HUES48 (cell line): Measurements from ENCODE around the gene MDN1.
A peak's percentile ranks its signal among the peaks of the same experiment; 100 is the strongest.
"Not testable (repeated sequence)": the region's sequence is repeated elsewhere in the genome, so short reads cannot be mapped to it uniquely, and the experiment has no call there.

Experiments
- H3K27ac ChIP-seq: one replicate; pipeline ENCODE4 v1.7.0; 2013; ENCODE audit warnings: low read depth, low read length, inconsistent platforms
- H3K27me3 ChIP-seq: 2 replicates; pipeline ENCODE4 v1.6.1; 2013; ENCODE audit warnings: mild to moderate bottlenecking, low read length; ENCODE audit not compliant: control insufficient read depth, insufficient read depth
- H3K36me3 ChIP-seq: 2 replicates; pipeline ENCODE4 v1.6.1; 2013; ENCODE audit warnings: low read length; ENCODE audit not compliant: control insufficient read depth, insufficient read depth
- H3K4me1 ChIP-seq: 2 replicates; pipeline ENCODE4 v1.6.1; 2013; ENCODE audit warnings: mild to moderate bottlenecking, low read length; ENCODE audit not compliant: control insufficient read depth, insufficient read depth
- H3K4me3 ChIP-seq: 2 replicates; pipeline ENCODE4 v1.5.1; 2013; ENCODE audit warnings: mild to moderate bottlenecking, low read depth, low read length
- H3K9ac ChIP-seq: 2 replicates; pipeline ENCODE4 v1.6.1; 2013; ENCODE audit warnings: mild to moderate bottlenecking, low read depth, low read length, moderate library complexity
- H3K9me3 ChIP-seq: 2 replicates; pipeline ENCODE4 v1.6.1; 2013; ENCODE audit warnings: low read length; ENCODE audit not compliant: control insufficient read depth, insufficient read depth

MDN1 gene

DNA sequence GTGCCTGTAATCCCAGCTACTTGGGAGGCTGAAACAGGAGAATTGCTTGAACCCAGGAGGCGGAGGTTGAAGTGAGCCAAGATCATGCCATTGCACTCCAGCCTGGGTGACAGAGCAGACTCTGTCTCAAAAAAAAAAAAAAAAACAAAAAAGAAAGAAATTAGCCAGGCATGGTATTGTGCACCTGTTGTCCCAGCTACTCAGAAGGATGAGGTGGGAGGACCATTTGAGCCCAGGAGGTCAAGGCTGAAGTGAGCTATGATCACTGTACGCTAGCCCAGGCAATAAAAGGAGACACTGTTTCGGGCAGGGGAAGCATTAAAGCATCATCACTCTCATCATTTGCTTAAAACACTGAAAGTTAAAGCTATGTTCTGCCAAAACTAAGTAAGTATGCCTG lies 6.2 kb downstream of the MDN1 start:
- H3K27me3 ChIP-seq, H3K9me3 ChIP-seq, H3K4me3 ChIP-seq: not testable (repeated sequence)

DNA sequence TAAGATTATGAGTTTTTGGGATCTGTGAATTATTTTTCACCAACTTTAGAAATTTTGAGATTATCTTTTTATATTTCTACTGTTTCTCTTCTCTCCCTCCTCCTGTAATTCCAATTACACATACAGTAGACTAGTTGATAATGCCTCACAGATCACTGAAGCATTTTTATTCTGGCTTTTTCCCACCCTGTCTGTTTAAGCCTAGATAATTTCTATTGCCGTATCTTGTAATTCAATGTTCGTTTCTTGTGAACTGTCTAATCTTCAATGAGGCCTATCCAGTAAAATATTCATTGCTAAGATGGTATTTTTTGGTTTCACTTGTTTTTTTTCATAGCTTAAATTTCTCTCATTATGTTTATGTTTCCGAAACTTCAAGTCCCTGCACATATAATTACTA lies 12.0 kb downstream of the MDN1 start:
- Histone ChIP-seq H3K36me3 (peaks cover 17% of the 10 kb centered on the region), H3K4me1 (peaks cover 4% of the 10 kb centered on the region; the same call in 1 of the 2 replicates), H3K27me3 (no peaks in the 10 kb centered on the region), H3K9me3 (no peaks in the 10 kb centered on the region), H3K9ac (no peak overlapping the region), H3K4me3 (no peak overlapping the region), H3K27ac (no peak overlapping the region)

More for the DNA sequence above, 6.2 kb downstream of the MDN1 start:
- H3K36me3 ChIP-seq, H3K9ac ChIP-seq, H3K27ac ChIP-seq: not testable (repeated sequence)
- H3K4me1 ChIP-seq: peaks cover 26% of the 10 kb centered on the region

DNA sequence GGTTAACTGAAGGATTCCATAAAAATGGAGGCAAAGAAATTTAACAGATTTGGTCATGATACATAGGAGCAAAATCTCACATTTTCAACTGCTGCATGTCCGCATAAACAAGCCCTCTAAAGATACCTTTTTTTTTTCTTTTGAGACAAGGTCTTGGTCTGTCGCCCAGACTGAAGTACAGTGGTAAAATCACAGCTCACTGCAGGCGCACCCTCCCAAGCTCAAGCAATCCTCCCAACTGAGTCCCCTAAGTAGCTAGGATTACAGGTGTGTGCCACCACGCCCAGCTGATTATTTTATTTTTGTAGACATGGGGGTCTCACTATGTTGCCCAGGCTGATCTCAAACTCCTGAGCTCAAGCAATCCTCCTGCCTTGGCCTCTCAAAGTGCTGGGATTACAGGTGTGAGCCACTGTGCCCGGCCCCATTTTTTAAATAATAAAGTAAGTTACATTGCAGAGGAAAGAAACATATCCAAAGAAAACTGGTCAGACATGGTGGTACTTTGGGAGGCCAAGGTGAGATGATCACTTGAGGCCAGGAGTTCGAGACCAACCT lies 13.7 kb downstream of the MDN1 start:
- Histone ChIP-seq H3K9ac (no peak overlapping the region), H3K36me3 (peaks cover 31% of the 10 kb centered on the region), H3K27me3 (no peaks in the 10 kb centered on the region), H3K4me3 (no peak overlapping the region), H3K27ac (no peak overlapping the region), H3K9me3 (no peaks in the 10 kb centered on the region), H3K4me1 (peaks cover 4% of the 10 kb centered on the region)

DNA sequence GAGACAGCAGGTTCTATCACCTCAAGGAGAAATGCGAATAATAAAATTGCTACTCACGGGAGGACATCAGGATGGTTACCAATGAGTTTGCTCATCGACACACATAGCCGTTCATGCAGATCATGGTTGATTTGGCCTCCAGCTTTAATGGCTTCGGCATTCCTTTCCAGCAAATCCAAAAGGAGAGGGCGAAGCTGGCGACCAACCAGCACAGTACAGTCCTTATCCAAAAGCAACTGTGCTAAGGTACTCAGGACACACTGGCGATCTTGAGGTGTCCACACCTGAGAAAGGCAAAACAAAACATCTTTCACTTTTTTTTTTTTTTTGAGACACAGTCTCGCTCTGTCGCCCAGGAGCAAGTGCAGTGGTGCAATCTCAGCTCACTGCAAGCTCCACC lies 16.3 kb downstream of the MDN1 start:
- Histone ChIP-seq H3K36me3 (peaks cover 45% of the 10 kb centered on the region), H3K27me3 (no peaks in the 10 kb centered on the region), H3K4me3 (no peak overlapping the region), H3K9me3 (no peaks in the 10 kb centered on the region), H3K27ac (no peak overlapping the region), H3K9ac (no peak overlapping the region), H3K4me1 (peaks cover 23% of the 10 kb centered on the region)

DNA sequence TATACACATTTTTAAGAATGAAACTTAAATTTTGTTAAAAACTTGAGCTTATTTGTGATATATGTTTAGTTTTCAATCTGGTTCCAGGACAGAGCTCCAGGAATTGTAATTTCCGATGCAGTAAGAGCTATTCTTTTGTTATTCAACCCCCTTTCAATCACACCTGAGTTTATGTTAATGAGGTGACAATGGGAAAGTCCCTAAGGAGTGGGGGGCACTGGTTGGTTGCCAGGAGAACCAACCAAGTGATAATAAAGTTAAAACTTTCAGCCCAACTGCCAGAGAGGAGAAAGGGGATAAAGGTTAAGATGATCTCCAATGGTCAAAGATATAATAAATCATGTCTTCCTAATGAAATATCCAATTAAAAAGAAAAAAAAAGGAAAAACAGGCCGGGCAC lies 19.8 kb downstream of the MDN1 start:
- Histone ChIP-seq H3K9ac (no peak overlapping the region), H3K4me1 (peaks cover 19% of the 10 kb centered on the region), H3K27me3 (no peaks in the 10 kb centered on the region), H3K36me3 (peaks cover 67% of the 10 kb centered on the region), H3K9me3 (no peaks in the 10 kb centered on the region), H3K4me3 (0 out of 2 replicates have a peak overlapping the region, but pooled peaks have one; percentile 22), H3K27ac (peak overlapping the region; percentile 71)

DNA sequence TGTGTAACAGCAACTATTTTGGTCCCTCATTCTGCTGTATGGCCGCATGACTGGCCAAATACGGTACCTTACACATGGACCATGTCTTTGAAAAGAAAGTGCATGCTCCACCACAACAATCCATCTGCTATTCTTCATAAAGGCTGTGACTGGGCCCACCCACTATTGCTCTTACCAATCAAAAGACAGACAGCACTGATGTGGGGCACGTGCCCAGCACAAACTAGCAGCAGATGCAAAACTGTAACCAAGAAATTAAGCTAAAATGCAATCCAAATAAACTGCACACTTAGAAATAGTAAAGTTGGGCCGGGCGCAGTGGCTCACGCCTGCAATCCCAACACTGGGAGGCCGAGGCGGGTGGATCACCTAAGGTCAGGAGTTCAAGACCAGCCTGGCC lies 20.5 kb downstream of the MDN1 start:
- Histone ChIP-seq H3K27ac (peak overlapping the region; percentile 71), H3K9me3 (no peaks in the 10 kb centered on the region), H3K4me3 (no peak overlapping the region), H3K4me1 (peaks cover 20% of the 10 kb centered on the region), H3K27me3 (no peaks in the 10 kb centered on the region), H3K9ac (no peak overlapping the region), H3K36me3 (peaks cover 74% of the 10 kb centered on the region)

DNA sequence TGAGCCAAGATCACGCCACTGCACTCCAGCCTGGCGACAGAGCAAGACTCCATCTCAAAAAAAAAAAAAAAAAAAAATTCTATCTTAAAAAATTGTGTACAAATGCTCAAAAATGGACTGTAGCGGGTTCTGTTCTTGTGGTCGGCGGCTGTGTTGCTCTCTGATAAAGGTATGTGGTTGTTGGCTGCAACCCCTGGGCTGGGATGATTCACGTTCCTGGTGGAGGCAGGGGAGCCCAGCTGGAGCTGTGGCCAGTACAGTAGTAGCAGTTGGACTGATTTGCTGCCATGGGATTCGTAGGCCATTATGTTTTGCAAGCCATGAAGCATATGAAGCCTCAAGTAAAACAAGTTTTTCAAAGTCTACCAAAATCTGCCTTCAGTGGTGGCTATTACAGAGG lies 22.3 kb downstream of the MDN1 start:
- no peaks in the 10 kb centered on the region for H3K9me3 ChIP-seq
- no peak overlapping the region for H3K9ac ChIP-seq
- H3K4me1 ChIP-seq: peaks cover 21% of the 10 kb centered on the region
- H3K27ac ChIP-seq: no peak overlapping the region
- H3K36me3 ChIP-seq: peaks cover 81% of the 10 kb centered on the region
- no peaks in the 10 kb centered on the region for H3K27me3 ChIP-seq
- no peak overlapping the region for H3K4me3 ChIP-seq

DNA sequence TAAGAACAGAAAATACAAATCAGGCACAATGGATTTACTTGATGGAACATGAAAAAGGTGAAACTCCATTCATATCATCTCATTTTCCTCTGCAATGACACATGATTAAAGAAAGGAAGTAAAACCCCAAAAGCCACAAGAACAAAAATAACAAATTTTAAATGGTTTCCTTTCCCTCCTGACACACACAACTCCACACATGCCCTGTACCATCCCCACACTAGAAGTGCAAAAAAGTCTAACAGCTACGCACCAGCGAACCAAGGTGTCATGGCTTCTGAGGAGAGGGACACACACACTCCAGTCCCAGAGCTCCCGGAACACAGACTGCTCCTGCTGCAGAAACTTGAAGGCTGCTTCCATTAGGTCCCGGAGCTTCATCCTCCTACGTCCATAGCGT lies 25.3 kb downstream of the MDN1 start:
- Histone ChIP-seq H3K36me3 (peaks cover 85% of the 10 kb centered on the region), H3K27ac (no peak overlapping the region), H3K9ac (no peak overlapping the region), H3K4me3 (no peak overlapping the region), H3K27me3 (no peaks in the 10 kb centered on the region), H3K9me3 (no peaks in the 10 kb centered on the region), H3K4me1 (peaks cover 8% of the 10 kb centered on the region)

DNA sequence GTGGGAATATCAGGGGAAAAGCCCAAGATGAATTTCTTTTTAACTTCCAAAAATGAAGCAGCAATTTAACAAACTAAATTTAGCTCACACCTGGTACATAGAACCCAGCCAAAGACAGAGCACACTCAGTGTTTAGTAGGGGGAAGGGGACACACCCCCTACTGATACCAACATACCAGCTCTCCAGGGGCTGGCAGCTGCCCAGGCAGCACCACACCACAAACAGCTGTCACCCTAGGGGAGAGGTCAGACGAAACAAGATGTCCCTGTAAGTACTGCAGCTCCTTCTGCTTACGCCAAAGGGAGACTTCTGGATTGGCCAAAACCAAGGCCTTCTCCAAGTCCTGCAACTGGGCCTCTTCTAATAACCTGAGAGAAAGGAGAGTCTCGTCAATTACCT lies 26.0 kb downstream of the MDN1 start:
- Histone ChIP-seq H3K36me3 (peaks cover 84% of the 10 kb centered on the region), H3K9ac (no peak overlapping the region), H3K4me1 (peaks cover 2% of the 10 kb centered on the region; the same call in 1 of the 2 replicates), H3K27me3 (no peaks in the 10 kb centered on the region), H3K9me3 (no peaks in the 10 kb centered on the region), H3K4me3 (no peak overlapping the region), H3K27ac (no peak overlapping the region)

DNA sequence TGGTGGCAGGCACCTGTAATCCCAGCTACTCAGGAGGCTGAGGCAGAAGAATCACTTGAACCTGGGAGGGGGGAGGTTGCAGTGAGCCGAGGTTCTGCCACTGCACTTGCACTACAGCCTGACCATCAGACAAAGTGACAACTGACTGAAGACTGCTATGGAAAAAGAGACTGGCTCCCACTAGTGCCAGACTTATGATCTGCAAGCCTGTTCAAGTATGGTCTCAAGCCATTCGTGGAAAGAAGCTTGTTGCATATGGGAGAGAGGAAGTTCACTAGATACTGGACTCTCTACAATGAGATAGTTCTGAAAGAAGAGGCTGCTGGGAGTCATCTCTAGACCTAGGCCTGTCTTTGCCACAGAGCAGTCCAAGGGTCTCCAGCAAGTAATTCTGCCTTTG lies 26.7 kb downstream of the MDN1 start:
- no peaks in the 10 kb centered on the region for H3K9me3 ChIP-seq
- peaks cover 85% of the 10 kb centered on the region for H3K36me3 ChIP-seq
- no peak overlapping the region for H3K9ac ChIP-seq
- peaks cover 2% of the 10 kb centered on the region; the same call in 1 of the 2 replicates for H3K4me1 ChIP-seq
- no peak overlapping the region for H3K4me3 ChIP-seq
- no peak overlapping the region for H3K27ac ChIP-seq
- H3K27me3 ChIP-seq: no peaks in the 10 kb centered on the region

DNA sequence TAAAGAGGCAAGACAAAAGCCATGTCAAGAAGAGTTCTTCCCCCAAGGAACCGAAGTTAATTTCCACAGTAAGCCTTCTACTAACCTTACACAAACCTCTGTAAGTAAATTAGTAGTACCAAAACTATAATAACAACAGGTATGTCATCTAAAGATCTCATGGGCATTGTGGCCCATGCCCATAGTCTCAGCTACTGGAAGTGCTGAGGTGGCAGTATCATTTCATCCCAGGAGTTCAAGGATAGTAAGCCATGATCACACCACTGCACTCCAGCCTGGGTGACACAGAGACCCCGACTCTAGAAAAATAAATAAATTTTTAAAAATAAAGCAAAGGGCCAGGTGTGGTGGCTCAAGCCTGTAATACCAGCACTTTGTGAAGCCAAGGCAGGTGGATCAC lies 29.2 kb downstream of the MDN1 start:
- Histone ChIP-seq H3K27ac (no peak overlapping the region), H3K9me3 (no peaks in the 10 kb centered on the region), H3K4me1 (peaks cover 2% of the 10 kb centered on the region; the same call in 1 of the 2 replicates), H3K27me3 (no peaks in the 10 kb centered on the region), H3K36me3 (peaks cover 96% of the 10 kb centered on the region), H3K9ac (no peak overlapping the region), H3K4me3 (no peak overlapping the region)
